ENCODE measurements around the gene C16orf95.

The C16orf95 gene

GRCh38 chr16:87333581-87334331, 16.6 kb upstream of the C16orf95 start:
- DNase-seq (ENCODE audit: low read depth, low spot score) = no peak
- no peak overlapping the region for H3K27ac ChIP-seq

- DNase-seq (ENCODE audit: low read depth, low spot score) = no peak
- no peak overlapping the region for H3K27ac ChIP-seq
Measured at GRCh38 chr16:87333101-87333500, 15.9 kb upstream of the C16orf95 start.

GRCh38 chr16:87332150-87332549, 15.0 kb upstream of the C16orf95 start:
- no peak overlapping the region for H3K27ac ChIP-seq
- no peak for DNase-seq (ENCODE audit: low read depth, low spot score)

- no peak overlapping the region for H3K27ac ChIP-seq
- no peak for DNase-seq (ENCODE audit: low read depth, low spot score)
Measured at GRCh38 chr16:87331241-87331801, 14.1 kb upstream of the C16orf95 start.

- H3K27ac ChIP-seq = no peak overlapping the region
- no peak for DNase-seq (ENCODE audit: low read depth, low spot score)
Measured at GRCh38 chr16:87330646-87331045, 13.5 kb upstream of the C16orf95 start.

GRCh38 chr16:87330257-87330624, 13.0 kb upstream of the C16orf95 start:
- DNase-seq (ENCODE audit: low read depth, low spot score) = no peak

GRCh38 chr16:87329436-87330256, 12.5 kb upstream of the C16orf95 start:
- no peak overlapping the region for H3K27ac ChIP-seq
- no peak for DNase-seq (ENCODE audit: low read depth, low spot score)

More at GRCh38 chr16:87330257-87330624, 13.0 kb upstream of the C16orf95 start:
- no peak overlapping the region for H3K27ac ChIP-seq

GRCh38 chr16:87328846-87329245, 11.7 kb upstream of the C16orf95 start:
- DNase-seq (ENCODE audit: low read depth, low spot score) = no peak
- H3K27ac ChIP-seq = no peak overlapping the region

- no peak for DNase-seq (ENCODE audit: low read depth, low spot score)
- no peak overlapping the region for H3K27ac ChIP-seq
Measured at GRCh38 chr16:87327798-87328495, 10.8 kb upstream of the C16orf95 start.

- DNase-seq (ENCODE audit: low read depth, low spot score) = no peak
- no peak overlapping the region for H3K27ac ChIP-seq
Measured at GRCh38 chr16:87326151-87326571, 9.0 kb upstream of the C16orf95 start.

GRCh38 chr16:87325423-87325858, 8.2 kb upstream of the C16orf95 start:
- H3K27ac ChIP-seq = no peak overlapping the region
- no peak for DNase-seq (ENCODE audit: low read depth, low spot score)

GRCh38 chr16:87324411-87325275, 7.5 kb upstream of the C16orf95 start:
- H3K27ac ChIP-seq = no peak overlapping the region
- no peak for DNase-seq (ENCODE audit: low read depth, low spot score)

GRCh38 chr16:87323727-87324410, 6.7 kb upstream of the C16orf95 start:
- H3K27ac ChIP-seq = no peak overlapping the region
- no peak for DNase-seq (ENCODE audit: low read depth, low spot score)

- no peak for DNase-seq (ENCODE audit: low read depth, low spot score)
- no peak overlapping the region for H3K27ac ChIP-seq
Measured at GRCh38 chr16:87322833-87323726, 5.9 kb upstream of the C16orf95 start.

GRCh38 chr16:87322360-87322759, 5.2 kb upstream of the C16orf95 start:
- no peak for DNase-seq (ENCODE audit: low read depth, low spot score)
- no peak overlapping the region for H3K27ac ChIP-seq

- H3K27ac ChIP-seq = no peak overlapping the region
- DNase-seq (ENCODE audit: low read depth, low spot score) = no peak
Measured at GRCh38 chr16:87321336-87322107, 4.3 kb upstream of the C16orf95 start.

GRCh38 chr16:87320510-87321227, 3.5 kb upstream of the C16orf95 start:
- no peak overlapping the region for H3K27ac ChIP-seq
- DNase-seq (ENCODE audit: low read depth, low spot score) = no peak
